Upper lobe of left lung (tissue), 6 donors: ENCODE data around the gene S100A5. TPM values are rescaled to one million over a fixed set of nuclear protein-coding genes. Genes with fewer than 3 reads are reported as not detected.

ENCODE experiments used
- ATAC-seq, 2 donors: fragments of 200-7000 bp; cut with Tn5 transposase; one replicate each; pipeline ENCODE4 v1.9.1; 2022; ENCODE audit warnings: mild to moderate bottlenecking in 2 of 2, moderate library complexity in 2 of 2; ENCODE audit not compliant: low FRiP score in 2 of 2
- DNase-seq, 2 donors: peaks; one replicate each; pipeline ENCODE4 v3.0.0-alpha.2; 2019 to 2020
- H3K27ac ChIP-seq, 4 donors: fragments of 200-600 bp; sonication (generic); one replicate each; pipeline ENCODE4 v1.5.1; 2016 to 2019
- H3K27me3 ChIP-seq, 4 donors: fragments of 200-600 bp; sonication (generic); one replicate each; pipeline ENCODE4 v1.5.1; 2017 to 2019
- H3K36me3 ChIP-seq, 4 donors: fragments of 200-600 bp; sonication (generic); one replicate each; pipeline ENCODE4 v1.5.1; 2016 to 2019
- H3K4me1 ChIP-seq, 4 donors: fragments of 200-600 bp; sonication (generic); one replicate each; pipeline ENCODE4 v1.5.1; 2018 to 2019
- H3K4me3 ChIP-seq, 4 donors: fragments of 200-600 bp; sonication (generic); one replicate each; pipeline ENCODE4 v1.5.1; 2017 to 2019; ENCODE audit warnings: mild to moderate bottlenecking in 2 of 4, moderate library complexity in 1 of 4
- H3K9me3 ChIP-seq, 4 donors: fragments of 200-600 bp; sonication (generic); one replicate each; pipeline ENCODE4 v1.5.1; 2018 to 2019
- CTCF ChIP-seq, 6 experiments: fragments of 450-650 bp in 4 of 6; fragments of 200-600 bp in 2 of 6; sonication (generic) in 2 of 6; IDR thresholded peaks; one replicate each; pipeline ENCODE4 v1.5.1; 2016 to 2019; ENCODE audit warnings: antibody characterized with exemption in 6 of 6
- EP300 ChIP-seq, 4 donors: sonication (generic); formaldehyde crosslinking; IDR thresholded peaks; one replicate each; pipeline ENCODE4 v1.5.1; 2017; ENCODE audit warnings: antibody characterized with exemption in 4 of 4, control low read depth in 2 of 4
- POLR2A ChIP-seq, 4 donors: fragments of 450-650 bp; IDR thresholded peaks; one replicate each; pipeline ENCODE4 v1.5.1; 2016 to 2017; ENCODE audit warnings: antibody characterized with exemption in 4 of 4, mild to moderate bottlenecking in 2 of 4
- POLR2AphosphoS5 ChIP-seq, 2 donors: sonication (generic); formaldehyde crosslinking; IDR thresholded peaks; one replicate each; pipeline ENCODE4 v1.5.1; 2017; ENCODE audit warnings: antibody characterized with exemption in 2 of 2
- WGBS, 2 donors: methylation state at CpG; one replicate each; pipeline ENCODE4 v1.1.5; 2017 to 2018; 5-methylcytosine and 5-hydroxymethylcytosine counted together
- total RNA-seq, 6 donors: library from RNA; depleted of rRNA in 4 of 6; stranded (reverse); fragments of >200 nt in 4 of 6; gene quantifications; one replicate each; pipeline versions ENCODE4 v1.1.0 to v1.2.1, GENCODE V29; 2016 to 2021
- donor health status: DM: no; HTN: no; CAD: no; lungs with moderate emphysema.
- donor health status: DM: no; HTN: yes; CAD: no; lungs with severe emphysema.

Gene S100A5
- total RNA-seq, 6 donors from 2014 or later: not detected

- Histone ChIP-seq H3K36me3 (no peaks in the 10 kb centered on the region), H3K4me1 (peaks cover 13 to 22% (median 17%) of the 10 kb centered on the region in 4 donors), H3K27ac (no peak overlapping the region), H3K4me3 (no peak overlapping the region), H3K27me3 (no peaks in the 10 kb centered on the region), H3K9me3 (no peaks in the 10 kb centered on the region)
- no peak for TF ChIP-seq CTCF (IDR thresholded peaks at IDR 0.05)
- no peak for TF ChIP-seq POLR2A (IDR thresholded peaks at IDR 0.05)
- TF ChIP-seq EP300 (IDR thresholded peaks at IDR 0.05): no peak
- TF ChIP-seq POLR2AphosphoS5 (IDR thresholded peaks at IDR 0.05): no peak
- DNase-seq: no peak
- no peak for ATAC-seq
- WGBS, 2 donors: 66 to 81% methylated on average over 2 to 3 of the region's 3 CpGs
Observed at GRCh38 chr1:153513023-153513422, 27.7 kb downstream of the S100A5 start.

- H3K36me3 ChIP-seq: no peaks in the 10 kb centered on the region
- peaks cover 10 to 19% (median 13%) of the 10 kb centered on the region in 4 donors for H3K4me1 ChIP-seq
- DNase-seq (peak; percentile 64 to 88), ATAC-seq (peak; percentile 82 to 86)
- no peaks in the 10 kb centered on the region for H3K27me3 ChIP-seq
- H3K27ac ChIP-seq: no peak overlapping the region
- TF ChIP-seq CTCF (IDR thresholded peaks at IDR 0.05): peak; percentile 84 to 92 (median 86)
- TF ChIP-seq POLR2A (IDR thresholded peaks at IDR 0.05): no peak
- peak in 1 of 2 donors; percentile 20 for TF ChIP-seq POLR2AphosphoS5 (IDR thresholded peaks at IDR 0.05)
- H3K9me3 ChIP-seq: no peaks in the 10 kb centered on the region
- no peak overlapping the region for H3K4me3 ChIP-seq
- WGBS, 2 donors: 3% methylated on average over 7 of the region's 7 CpGs; no CpG with 5 or more reads in 1 of the 2 donors
Observed at GRCh38 chr1:153510984-153511410, 29.7 kb downstream of the S100A5 start.

- 53 to 64% methylated on average over 4 of the region's 4 CpGs for WGBS, 2 donors
- no peak for ATAC-seq
Observed at GRCh38 chr1:153509729-153510354, 30.9 kb downstream of the S100A5 start.

GRCh38 chr1:153509036-153509435 is 31.7 kb downstream of the S100A5 start:
- TF ChIP-seq POLR2AphosphoS5 (IDR thresholded peaks at IDR 0.05) (no peak), EP300 (IDR thresholded peaks at IDR 0.05) (no peak), POLR2A (IDR thresholded peaks at IDR 0.05) (no peak), CTCF (IDR thresholded peaks at IDR 0.05) (no peak)
- DNase-seq: no peak
- Histone ChIP-seq H3K36me3 (no peaks in the 10 kb centered on the region), H3K4me3 (no peak overlapping the region), H3K9me3 (no peaks in the 10 kb centered on the region), H3K27ac (no peak overlapping the region), H3K27me3 (no peaks in the 10 kb centered on the region), H3K4me1 (peaks cover 0 to 8% (median 2%) of the 10 kb centered on the region in 4 donors)
- no peak for ATAC-seq
- 91 to 97% methylated on average over 3 of the region's 3 CpGs for WGBS, 2 donors

More at GRCh38 chr1:153509729-153510354, 30.9 kb downstream of the S100A5 start:
- no peak for TF ChIP-seq EP300 (IDR thresholded peaks at IDR 0.05)
- TF ChIP-seq POLR2A (IDR thresholded peaks at IDR 0.05): no peak
- peak; percentile 50 to 68 (median 60) for TF ChIP-seq CTCF (IDR thresholded peaks at IDR 0.05)
- no peak for TF ChIP-seq POLR2AphosphoS5 (IDR thresholded peaks at IDR 0.05)
- H3K4me1 ChIP-seq: peaks cover 0 to 8% (median 2%) of the 10 kb centered on the region in 4 donors
- H3K9me3 ChIP-seq: no peaks in the 10 kb centered on the region
- H3K27me3 ChIP-seq: no peaks in the 10 kb centered on the region
- DNase-seq: peak in 1 of 2 donors; percentile 51
- no peak overlapping the region for H3K4me3 ChIP-seq
- H3K36me3 ChIP-seq: no peaks in the 10 kb centered on the region
- H3K27ac ChIP-seq: no peak overlapping the region
